Stimulated activated effector memory CD8-positive, alpha-beta T cell treated with anti-CD3 and anti-CD28 coated beads, Interleukin-12 subunit alpha, Interleukin-12 subunit beta, amount 100 ng/mL, for 72 hours (primary cell): ENCODE measurements around the gene HSP90B1.

Source experiments
- ATAC-seq: fragments of 150-1000 bp; cut with Tn5 transposase; 2 replicates; pipeline ENCODE4 v1.10.0; 2021
- DNase-seq, 2 donors: peaks; one replicate each; pipeline ENCODE4 v3.0.0; 2021 to 2022; ENCODE audit warnings: low spot score in 2 of 2
- H3K27ac Mint-ChIP-seq: one replicate; pipeline ENCODE4 v1.8.0; 2022; ENCODE audit warnings: mild to moderate bottlenecking, mixed read lengths
- H3K36me3 Mint-ChIP-seq: one replicate; pipeline ENCODE4 v1.8.0; 2022; ENCODE audit warnings: mild to moderate bottlenecking, mixed read lengths
- H3K4me1 Mint-ChIP-seq: one replicate; pipeline ENCODE4 v1.8.0; 2022; ENCODE audit warnings: mixed read lengths
- H3K4me3 Mint-ChIP-seq: one replicate; pipeline ENCODE4 v1.8.0; 2022; ENCODE audit warnings: mild to moderate bottlenecking, mixed read lengths
- H3K9me3 Mint-ChIP-seq: one replicate; pipeline ENCODE4 v1.8.0; 2022; ENCODE audit warnings: mixed read lengths

Gene HSP90B1

GRCh38 chr12:103930034-103930786 is at the start of gene HSP90B1:
HSP90B1 (plus strand) TSS chr12:103930410; CDS start chr12:103930516, 106 bp downstream.
- peaks cover 73% of the 10 kb centered on the region for H3K36me3 Mint-ChIP-seq

DNA sequence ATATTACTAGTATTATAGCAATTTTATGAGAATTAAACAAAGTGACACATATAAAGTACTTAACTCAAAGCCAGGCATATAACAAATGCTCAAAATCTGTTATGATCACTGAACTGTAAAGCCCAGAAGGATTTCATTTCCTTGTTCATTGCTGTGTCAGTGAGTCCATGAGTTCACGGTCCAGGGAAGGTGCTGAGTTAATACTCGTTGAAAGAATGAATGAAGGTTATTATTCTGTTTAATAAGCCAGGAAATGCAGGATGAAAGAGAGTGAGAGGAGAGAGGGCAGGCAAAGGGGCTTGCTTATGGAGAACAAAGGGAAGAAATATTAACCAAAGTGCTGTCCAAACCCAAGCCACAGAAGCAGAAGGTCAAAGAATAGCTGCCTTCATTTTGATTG is 48.9 kb upstream of the HSP90B1 start:
- Mint-ChIP-seq H3K36me3 (peaks cover 4% of the 10 kb centered on the region), H3K9me3 (no peaks in the 10 kb centered on the region), H3K4me1 (peaks cover 34% of the 10 kb centered on the region), H3K4me3 (no peak overlapping the region), H3K27ac (peak overlapping the region; percentile 84)
- ATAC-seq (no peak), DNase-seq (no peak)

More at GRCh38 chr12:103930034-103930786, at the start of gene HSP90B1:
- Mint-ChIP-seq H3K4me3 (peak within 1 kb of the TSS; percentile 94), H3K27ac (peak within 1 kb of the TSS; percentile 100), H3K4me1 (peaks cover 57% of the 10 kb centered on the region), H3K9me3 (no peaks in the 10 kb centered on the region)
- DNase-seq (peak; percentile 96 to 100), ATAC-seq (peak; percentile 80)

- Mint-ChIP-seq H3K27ac (peak overlapping the region; percentile 11), H3K4me3 (no peak overlapping the region), H3K9me3 (no peaks in the 10 kb centered on the region), H3K4me1 (peaks cover 37% of the 10 kb centered on the region), H3K36me3 (peaks cover 4% of the 10 kb centered on the region)
- DNase-seq (no peak), ATAC-seq (peak; percentile 51)
Observed at GRCh38 chr12:103882861-103883596, 47.2 kb upstream of the HSP90B1 start.

DNA sequence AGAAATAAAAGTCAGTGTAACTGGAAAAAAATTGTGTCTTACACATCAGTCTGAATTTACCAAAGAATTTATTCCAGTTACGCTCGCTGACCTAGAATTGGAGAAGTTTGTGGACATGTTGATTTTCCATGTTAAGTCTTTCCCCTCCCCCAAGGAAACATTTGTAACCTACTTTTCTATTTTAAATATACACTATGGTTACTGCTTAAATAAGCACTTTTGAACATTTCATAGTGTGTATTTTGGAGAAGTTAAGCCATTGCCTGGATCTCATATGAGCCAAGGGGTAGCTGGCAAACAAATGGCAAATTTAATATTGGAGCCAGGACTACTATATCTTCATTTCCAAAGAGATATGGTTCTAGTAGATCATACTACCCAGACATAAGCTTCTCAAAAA is 46.3 kb upstream of the HSP90B1 start:
- no peak overlapping the region for H3K4me3 Mint-ChIP-seq
- H3K4me1 Mint-ChIP-seq, result peaks cover 32% of the 10 kb centered on the region
- no peaks in the 10 kb centered on the region for H3K9me3 Mint-ChIP-seq
- H3K36me3 Mint-ChIP-seq, result peaks cover 4% of the 10 kb centered on the region
- no peak for DNase-seq
- no peak overlapping the region for H3K27ac Mint-ChIP-seq
- no peak for ATAC-seq

GRCh38 chr12:103884316-103884715 is 45.9 kb upstream of the HSP90B1 start:
- Mint-ChIP-seq H3K36me3 (peaks cover 4% of the 10 kb centered on the region), H3K4me3 (no peak overlapping the region), H3K9me3 (no peaks in the 10 kb centered on the region), H3K27ac (peak overlapping the region; percentile 19), H3K4me1 (peaks cover 28% of the 10 kb centered on the region)
- ATAC-seq (no peak), DNase-seq (no peak)

- Mint-ChIP-seq H3K9me3 (no peaks in the 10 kb centered on the region), H3K27ac (peak overlapping the region; percentile 60), H3K4me3 (no peak overlapping the region), H3K4me1 (peaks cover 11% of the 10 kb centered on the region), H3K36me3 (peaks cover 4% of the 10 kb centered on the region)
- DNase-seq (no peak), ATAC-seq (no peak)
Observed at GRCh38 chr12:103886195-103886797, 43.9 kb upstream of the HSP90B1 start.

DNA sequence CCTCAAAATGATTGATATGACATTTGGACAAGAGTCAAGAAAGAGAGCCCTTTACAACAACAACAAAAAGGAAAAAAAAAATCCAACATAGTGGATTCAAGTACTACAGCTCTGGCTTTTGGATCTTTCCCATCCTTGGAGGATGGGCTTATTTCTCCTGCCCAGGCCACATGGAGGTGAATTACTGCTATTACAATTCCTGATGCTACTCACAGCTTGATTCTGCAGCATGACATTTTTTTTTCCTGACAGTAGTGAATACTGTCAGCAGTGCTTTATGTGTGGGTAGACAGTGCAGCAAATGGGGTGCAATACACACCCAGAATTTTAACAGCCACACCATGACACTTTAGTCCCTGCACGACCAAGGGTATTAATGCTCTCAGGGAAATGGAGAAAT is 42.5 kb upstream of the HSP90B1 start:
- Mint-ChIP-seq H3K36me3 (peaks cover 4% of the 10 kb centered on the region), H3K27ac (no peak overlapping the region)

DNA sequence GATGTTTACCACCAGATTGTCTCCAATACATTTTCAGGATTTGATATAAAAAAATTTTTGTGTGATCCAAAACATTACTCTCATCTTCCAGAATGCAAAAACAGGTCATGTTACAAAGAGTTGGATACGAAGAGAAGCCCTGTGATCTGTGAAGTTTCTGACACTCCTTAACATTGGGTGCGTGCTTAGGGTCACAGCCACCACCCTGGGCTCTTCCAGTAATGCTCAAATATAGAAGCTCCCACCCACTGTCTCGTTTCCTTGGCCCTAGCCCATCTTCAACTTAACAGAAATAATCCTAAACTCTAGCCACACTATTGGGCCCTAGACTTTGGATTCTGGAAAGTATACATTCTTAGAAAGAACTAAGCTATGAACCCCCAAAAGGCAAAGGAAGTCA is 32.9 kb upstream of the HSP90B1 start:
- Mint-ChIP-seq H3K27ac (no peak overlapping the region), H3K4me1 (peaks cover 12% of the 10 kb centered on the region), H3K9me3 (no peaks in the 10 kb centered on the region), H3K36me3 (no peaks in the 10 kb centered on the region), H3K4me3 (no peak overlapping the region)
- no peak for DNase-seq
- ATAC-seq, result no peak

More for the DNA sequence above, 42.5 kb upstream of the HSP90B1 start:
- ATAC-seq, result no peak
- no peaks in the 10 kb centered on the region for H3K9me3 Mint-ChIP-seq
- peaks cover 8% of the 10 kb centered on the region for H3K4me1 Mint-ChIP-seq
- H3K4me3 Mint-ChIP-seq, result no peak overlapping the region
- no peak for DNase-seq

DNA sequence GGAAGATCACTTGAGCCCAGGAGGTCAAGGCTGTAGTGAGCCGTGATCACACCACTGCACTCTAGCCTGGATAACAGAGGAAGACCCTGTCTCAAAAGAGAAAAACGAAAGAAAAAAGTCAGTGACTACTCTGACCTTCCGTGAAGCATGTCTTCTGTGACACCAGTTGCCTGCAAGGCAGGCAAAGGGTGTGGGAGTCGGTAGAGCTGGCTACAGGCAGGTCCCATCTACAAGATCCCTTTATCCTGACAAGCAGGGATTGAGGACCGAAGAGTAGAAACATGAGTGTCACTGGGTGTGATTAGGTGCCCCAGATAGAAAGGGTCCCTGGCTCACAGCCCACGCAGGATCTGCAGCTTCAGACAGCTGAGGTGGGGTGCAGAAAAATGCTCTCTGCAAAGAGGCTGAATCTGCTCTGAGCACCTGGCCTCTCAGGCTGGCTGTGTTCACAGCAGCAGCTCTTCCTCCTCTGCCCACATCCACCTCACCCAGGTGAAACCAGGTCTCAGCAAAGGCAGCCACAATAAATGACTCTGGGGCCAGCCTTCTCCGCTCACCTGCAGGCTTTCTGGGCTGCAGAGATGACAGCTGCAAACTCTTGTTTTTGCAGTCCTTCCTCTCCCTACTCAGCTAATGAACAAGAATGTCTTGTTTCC is 28.6 kb upstream of the HSP90B1 start:
- DNase-seq (no peak), ATAC-seq (peak; percentile 48)
- H3K27ac Mint-ChIP-seq, result peak overlapping the region; percentile 60
- H3K36me3 Mint-ChIP-seq, result no peaks in the 10 kb centered on the region
- peaks cover 23% of the 10 kb centered on the region for H3K4me1 Mint-ChIP-seq
- peak overlapping the region; percentile 50 for H3K4me3 Mint-ChIP-seq
- H3K9me3 Mint-ChIP-seq, result no peaks in the 10 kb centered on the region

- Mint-ChIP-seq H3K4me3 (no peak overlapping the region), H3K27ac (peak overlapping the region; percentile 44), H3K4me1 (peaks cover 25% of the 10 kb centered on the region), H3K36me3 (no peaks in the 10 kb centered on the region), H3K9me3 (no peaks in the 10 kb centered on the region)
- DNase-seq (no peak), ATAC-seq (no peak)
Observed at GRCh38 chr12:103903993-103904392, 26.2 kb upstream of the HSP90B1 start.

DNA sequence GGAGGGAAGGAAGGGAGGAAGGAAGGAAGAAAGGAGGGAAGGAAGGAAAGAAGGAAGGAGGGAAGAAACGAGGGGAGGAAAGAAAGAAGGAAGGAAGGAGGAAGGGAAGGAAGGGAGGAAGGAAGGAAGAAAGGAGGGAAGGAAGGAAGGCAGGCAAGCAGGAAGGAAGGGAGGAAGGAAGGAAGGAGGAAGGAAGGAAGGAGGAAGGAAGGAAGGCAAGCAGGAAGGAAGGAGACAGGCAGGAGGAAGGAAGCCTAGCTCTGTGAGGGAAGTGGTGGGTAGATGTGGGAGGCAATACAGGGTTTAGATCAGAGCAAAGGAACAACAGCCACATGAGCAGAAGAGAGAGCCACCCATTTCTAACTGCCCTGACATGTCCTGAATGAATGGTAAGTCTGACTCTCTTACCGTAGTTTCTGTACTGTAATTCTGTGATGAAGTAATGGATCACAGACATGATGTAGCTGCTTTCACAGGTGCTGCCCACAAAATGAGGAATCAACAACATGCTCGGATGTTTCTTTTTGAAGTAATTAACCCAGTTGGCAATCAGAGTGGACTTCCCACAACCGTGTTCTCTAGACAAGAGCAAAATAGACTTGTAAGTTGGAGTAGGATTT is 24.4 kb upstream of the HSP90B1 start:
- H3K9me3 Mint-ChIP-seq, result no peaks in the 10 kb centered on the region
- ATAC-seq (peak; percentile 73), DNase-seq (no peak)
- peak overlapping the region; percentile 57 for H3K27ac Mint-ChIP-seq
- no peaks in the 10 kb centered on the region for H3K36me3 Mint-ChIP-seq
- H3K4me1 Mint-ChIP-seq, result peaks cover 25% of the 10 kb centered on the region
- peak overlapping the region; percentile 1 for H3K4me3 Mint-ChIP-seq

DNA sequence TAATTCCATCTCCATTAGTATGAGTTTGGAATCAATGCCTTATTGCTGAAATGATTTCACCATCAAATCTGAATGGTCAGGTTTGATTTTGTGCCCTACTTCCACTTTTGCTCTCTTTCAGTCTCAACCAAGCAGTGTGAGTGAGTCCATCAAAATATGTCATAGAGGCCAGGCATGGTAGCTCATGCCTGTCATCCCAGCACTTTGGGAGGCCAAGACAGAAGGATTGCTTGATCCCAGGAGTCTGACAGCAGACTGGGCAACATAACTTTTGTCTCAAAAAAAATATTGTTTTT is 22.0 kb upstream of the HSP90B1 start:
- Mint-ChIP-seq H3K36me3 (no peaks in the 10 kb centered on the region), H3K4me1 (peaks cover 14% of the 10 kb centered on the region), H3K4me3 (no peak overlapping the region), H3K27ac (no peak overlapping the region), H3K9me3 (no peaks in the 10 kb centered on the region)
- ATAC-seq (peak; percentile 41), DNase-seq (no peak)

- peaks cover 14% of the 10 kb centered on the region for H3K4me1 Mint-ChIP-seq
- no peaks in the 10 kb centered on the region for H3K36me3 Mint-ChIP-seq
- no peak overlapping the region for H3K27ac Mint-ChIP-seq
- no peak for ATAC-seq
- H3K9me3 Mint-ChIP-seq, result no peaks in the 10 kb centered on the region
- DNase-seq, result no peak
- no peak overlapping the region for H3K4me3 Mint-ChIP-seq
Observed at GRCh38 chr12:103908877-103909276, 21.3 kb upstream of the HSP90B1 start.

DNA sequence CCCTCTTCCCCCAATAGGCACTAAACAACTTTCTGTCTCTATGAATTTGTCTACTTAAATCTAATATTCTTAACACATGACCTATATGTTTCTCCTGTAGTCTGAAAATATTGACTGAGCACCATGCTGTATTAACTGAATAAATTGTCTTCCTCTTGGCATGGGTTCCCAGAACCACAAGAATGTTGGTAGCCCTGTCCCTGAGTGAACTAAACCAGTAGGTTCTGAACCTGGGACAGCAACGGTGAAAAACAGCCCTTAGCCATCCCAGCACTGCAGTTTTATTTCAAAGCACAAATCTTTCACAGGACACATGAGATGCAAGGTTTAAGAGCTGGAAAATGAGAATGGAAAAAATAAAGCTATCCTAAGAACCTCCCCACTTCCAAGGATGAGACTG is 20.4 kb upstream of the HSP90B1 start:
- Mint-ChIP-seq H3K4me1 (peaks cover 14% of the 10 kb centered on the region), H3K4me3 (no peak overlapping the region), H3K27ac (no peak overlapping the region), H3K9me3 (no peaks in the 10 kb centered on the region), H3K36me3 (no peaks in the 10 kb centered on the region)
- DNase-seq (no peak), ATAC-seq (no peak)

DNA sequence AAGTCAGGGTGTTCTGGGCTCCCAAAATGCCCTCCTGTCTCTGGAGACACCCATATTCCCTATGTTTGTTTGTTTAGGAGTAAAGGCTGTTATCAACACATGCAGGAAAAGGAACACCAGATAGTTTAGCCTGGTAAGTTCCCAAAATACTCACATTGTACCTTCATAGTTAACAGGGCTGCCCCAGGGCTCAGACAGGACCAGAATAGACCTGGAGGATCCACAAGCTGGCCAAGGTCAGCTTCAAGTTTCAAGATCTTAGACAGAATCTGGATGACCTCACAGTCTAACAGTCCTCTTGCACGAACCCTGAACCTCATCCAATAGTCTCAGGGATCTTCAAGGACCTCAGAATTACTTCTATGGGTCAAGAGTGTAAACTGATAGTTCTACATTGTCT is 18.1 kb upstream of the HSP90B1 start:
- Mint-ChIP-seq H3K4me1 (no peaks in the 10 kb centered on the region), H3K9me3 (no peaks in the 10 kb centered on the region), H3K36me3 (no peaks in the 10 kb centered on the region), H3K27ac (no peak overlapping the region), H3K4me3 (no peak overlapping the region)
- DNase-seq (no peak), ATAC-seq (no peak)
